ENCODE measurements around the gene OR56A5. TPM values are rescaled to one million over a fixed set of nuclear protein-coding genes. Genes with fewer than 3 reads are reported as not detected.

OR56A5 gene
- total and polyA plus RNA-seq, 2 of the 13 experiments (the other 11 are each of a cell fraction or from before 2014, with no cell fraction given), result not detected

DNA sequence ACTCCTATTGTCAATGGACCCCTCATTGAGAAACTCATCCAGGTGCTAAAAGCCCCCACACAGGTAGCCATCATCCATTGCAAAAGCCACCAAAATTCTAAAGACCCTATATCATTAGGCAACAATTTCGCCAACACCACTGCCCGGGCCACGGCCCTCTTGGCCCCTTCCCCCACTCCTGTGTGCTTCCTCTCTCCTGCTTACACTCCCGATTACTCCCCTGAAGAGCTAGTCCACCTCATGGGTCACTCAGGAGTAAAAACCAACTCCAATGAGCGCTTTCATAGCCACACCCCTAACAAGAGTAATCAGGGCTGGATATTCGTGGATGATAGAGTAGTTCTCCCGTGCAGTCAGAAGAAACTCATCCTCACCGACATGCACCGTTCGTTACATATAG is 35.2 kb downstream of the OR56A5 start:
- 38% methylated on average over 10 of the region's 10 CpGs for WGBS (ENCODE audit: low lambda C conversion rate)

DNA sequence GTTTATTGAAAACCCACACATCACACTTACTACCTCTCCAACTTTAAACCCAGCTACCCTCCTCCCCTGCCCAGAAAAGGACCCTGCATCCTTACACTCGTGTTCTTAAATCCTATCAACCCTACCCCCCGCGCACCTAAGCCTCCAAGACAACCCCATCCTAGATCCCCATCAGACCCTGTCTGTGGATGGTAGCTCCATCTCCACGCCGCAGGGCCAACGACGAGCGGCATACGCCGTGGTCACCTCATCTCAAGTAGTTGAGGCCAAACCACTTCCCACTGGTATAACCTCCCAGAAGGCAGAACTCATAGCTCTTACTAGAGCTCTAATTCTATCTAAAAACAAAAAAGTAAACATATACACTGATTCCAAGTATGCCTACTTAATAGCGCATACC is 35.6 kb downstream of the OR56A5 start:
- DNase-seq (ENCODE audit: low spot score) (no peak), ATAC-seq (no peak), FAIRE-seq (no peak)
- 69% methylated on average over 11 of the region's 11 CpGs for WGBS (ENCODE audit: low lambda C conversion rate)
- ChIA-PET POLR2A (no interaction called here), CTCF (ENCODE audit: low intra/inter-chr PET ratio, low total read pairs) (no interaction called here)
- no peak overlapping the region for H3K27ac ChIP-seq (ENCODE audit: extremely low read length, insufficient read depth, low read length)
- no peaks in the 10 kb centered on the region for H4K20me1 ChIP-seq (ENCODE audit: insufficient read depth, low read length)
- no peaks in the 10 kb centered on the region for H3K4me1 ChIP-seq (ENCODE audit: insufficient read depth, low read length)
- no peak overlapping the region for H3K9ac ChIP-seq (ENCODE audit: insufficient read depth, low read depth, low read length)
- no TSS peak for BruUV-seq (replicated peaks)
- H3K9me3 ChIP-seq (ENCODE audit: low read length), result no peaks in the 10 kb centered on the region
- intact Hi-C loops (cut with micrococcal nuclease; ENCODE audit: unreplicated experiment) (no loop called here), in situ Hi-C loops (cut with HindIII; ENCODE audit: extremely low pct_ligation_motif_present, low pct_unique_long_range_greater_than_20kb) (no loop called here)
- H3K4me2 ChIP-seq (ENCODE audit: low read depth, low read length), result no peak overlapping the region
- peaks cover 0 to 10% of the 10 kb centered on the region in 2 experiments; a peak in 2 of 5 replicates for H3K27me3 ChIP-seq (ENCODE audit: control insufficient read depth in 1 of 2, insufficient read depth in 2 of 2, low read length in 2 of 2)
- no peaks in the 10 kb centered on the region for H3K79me2 ChIP-seq (ENCODE audit: insufficient read depth, low read length)
- no peaks in the 10 kb centered on the region for H3K36me3 ChIP-seq (replicated peaks in 1 of 2; ENCODE audit: control insufficient read depth in 1 of 2, insufficient read depth in 2 of 2, low read length in 2 of 2)
- H3K4me3 ChIP-seq (replicated peaks in 1 of 3; ENCODE audit: insufficient read depth in 1 of 3, low read depth in 2 of 3, low read length in 3 of 3), result no peak overlapping the region
- no peak overlapping the region for H2AFZ ChIP-seq (ENCODE audit: low read length)
- TF ChIP-seq ZNF460 (CRISPR knock-in tag; IDR thresholded peaks at IDR 0.05; ENCODE audit: borderline replicate concordance) (no peak), FOXK1 (CRISPR knock-in tag; IDR thresholded peaks at IDR 0.05; ENCODE audit: borderline replicate concordance, low read depth) (no peak), ZFP1 (CRISPR knock-in tag; IDR thresholded peaks at IDR 0.05) (no peak), ZNF768 (CRISPR knock-in tag; IDR thresholded peaks at IDR 0.05) (no peak), HMG20B (CRISPR knock-in tag; conservative IDR thresholded peaks at IDR 0.05) (no peak), ZNF513 (CRISPR knock-in tag; conservative IDR thresholded peaks at IDR 0.05) (no peak), ZNF775 (CRISPR knock-in tag; IDR thresholded peaks at IDR 0.05; ENCODE audit: borderline replicate concordance) (no peak), RERE (CRISPR knock-in tag; IDR thresholded peaks at IDR 0.05; ENCODE audit: low read depth) (no peak), NPAS2 (CRISPR knock-in tag; IDR thresholded peaks at IDR 0.05; ENCODE audit: borderline replicate concordance) (no peak), ZNF235 (CRISPR knock-in tag; IDR thresholded peaks at IDR 0.05; ENCODE audit: borderline replicate concordance) (no peak)

More for the DNA sequence above, 35.2 kb downstream of the OR56A5 start:
- Histone ChIP-seq H4K20me1 (ENCODE audit: insufficient read depth, low read length) (no peaks in the 10 kb centered on the region), H3K4me3 (replicated peaks in 1 of 3; ENCODE audit: insufficient read depth in 1 of 3, low read depth in 2 of 3, low read length in 3 of 3) (no peak overlapping the region), H3K9ac (ENCODE audit: insufficient read depth, low read depth, low read length) (no peak overlapping the region), H3K36me3 (replicated peaks in 1 of 2; ENCODE audit: control insufficient read depth in 1 of 2, insufficient read depth in 2 of 2, low read length in 2 of 2) (no peaks in the 10 kb centered on the region), H3K27ac (ENCODE audit: extremely low read length, insufficient read depth, low read length) (no peak overlapping the region), H3K9me3 (ENCODE audit: low read length) (no peaks in the 10 kb centered on the region), H2AFZ (ENCODE audit: low read length) (no peak overlapping the region), H3K4me1 (ENCODE audit: insufficient read depth, low read length) (no peaks in the 10 kb centered on the region), H3K4me2 (ENCODE audit: low read depth, low read length) (no peak overlapping the region), H3K27me3 (ENCODE audit: control insufficient read depth in 1 of 2, insufficient read depth in 2 of 2, low read length in 2 of 2) (peaks cover 0 to 10% of the 10 kb centered on the region in 2 experiments; a peak in 2 of 5 replicates), H3K79me2 (ENCODE audit: insufficient read depth, low read length) (no peaks in the 10 kb centered on the region)
- DNase-seq (ENCODE audit: low spot score) (no peak), ATAC-seq (no peak), FAIRE-seq (no peak)
- POLR2A ChIA-PET, result no interaction called here
- CTCF ChIA-PET (ENCODE audit: low intra/inter-chr PET ratio, low total read pairs), result no interaction called here
- BruUV-seq (replicated peaks), result no TSS peak
- in situ Hi-C loops (cut with HindIII; ENCODE audit: extremely low pct_ligation_motif_present, low pct_unique_long_range_greater_than_20kb), result no loop called here
- TF ChIP-seq SMAD1 (CRISPR knock-in tag; IDR thresholded peaks at IDR 0.05; ENCODE audit: borderline replicate concordance, low read depth), result no peak
- no peak for TF ChIP-seq CAMTA2 (CRISPR knock-in tag; IDR thresholded peaks at IDR 0.05; ENCODE audit: borderline replicate concordance)
- TF ChIP-seq ADNP (CRISPR knock-in tag; IDR thresholded peaks at IDR 0.05), result no peak
- no peak for TF ChIP-seq SRSF4 (IDR thresholded peaks at IDR 0.05; ENCODE audit: low read depth, low read length, poor library complexity, severe bottlenecking)
- no peak for TF ChIP-seq ZSCAN9 (CRISPR knock-in tag; IDR thresholded peaks at IDR 0.05; ENCODE audit: borderline replicate concordance)
- TF ChIP-seq PCBP1 (IDR thresholded peaks at IDR 0.05; ENCODE audit: borderline replicate concordance, low read depth, low read length), result no peak
- no peak for TF ChIP-seq RCOR2 (CRISPR knock-in tag; IDR thresholded peaks at IDR 0.05)
- intact Hi-C loops (cut with micrococcal nuclease; ENCODE audit: unreplicated experiment), result no loop called here
